GM21723 (cell line): Measurements from ENCODE around the gene RASSF7.
A peak's percentile ranks its signal among the peaks of the same experiment; 100 is the strongest.
"Not testable (repeated sequence)": the region's sequence is repeated elsewhere in the genome, so short reads cannot be mapped to it uniquely, and the experiment has no call there.

Experiments used
- ATAC-seq: cut with Tn5 transposase; IDR thresholded peaks from one replicate; pipeline ENCODE4 v1.9.1; 2021; ENCODE audit warnings: mild to moderate bottlenecking, moderate library complexity; ENCODE audit not compliant: unreplicated experiment

RASSF7 gene

GRCh38 chr11:565921-566509, 5.2 kb downstream of the RASSF7 start:
- ATAC-seq, result no peak

DNA sequence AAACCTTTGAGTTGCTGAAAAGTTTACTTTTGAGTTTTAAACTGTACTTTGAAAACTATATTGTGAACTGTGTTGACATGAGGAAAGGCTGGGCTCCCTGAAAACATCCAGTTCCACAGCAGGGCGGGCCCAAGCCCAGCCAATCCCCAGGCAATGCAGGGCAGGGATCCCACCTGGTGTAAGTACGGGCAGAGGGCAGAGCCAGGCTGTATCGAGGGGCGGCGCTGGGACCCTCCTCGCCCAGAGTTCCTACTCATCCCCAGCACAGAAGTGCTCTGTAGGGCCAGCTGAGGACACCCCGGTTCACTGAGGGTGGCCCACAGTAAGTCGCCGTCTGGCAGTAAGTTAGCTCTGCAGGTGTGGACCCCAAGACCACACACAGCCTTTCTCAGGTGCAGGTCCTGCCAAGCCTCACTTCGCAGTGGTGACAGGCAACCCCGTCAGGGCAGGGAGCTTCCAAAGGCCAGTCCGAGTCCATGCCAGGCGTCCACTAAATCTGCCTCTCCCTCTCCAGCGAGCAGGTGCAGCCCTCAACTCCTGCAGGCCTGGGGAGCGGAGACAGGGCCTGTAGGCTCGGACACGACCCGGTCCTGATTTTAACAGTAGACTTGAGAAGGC, 6.3 kb downstream of the RASSF7 start:
- ATAC-seq, result no peak

DNA sequence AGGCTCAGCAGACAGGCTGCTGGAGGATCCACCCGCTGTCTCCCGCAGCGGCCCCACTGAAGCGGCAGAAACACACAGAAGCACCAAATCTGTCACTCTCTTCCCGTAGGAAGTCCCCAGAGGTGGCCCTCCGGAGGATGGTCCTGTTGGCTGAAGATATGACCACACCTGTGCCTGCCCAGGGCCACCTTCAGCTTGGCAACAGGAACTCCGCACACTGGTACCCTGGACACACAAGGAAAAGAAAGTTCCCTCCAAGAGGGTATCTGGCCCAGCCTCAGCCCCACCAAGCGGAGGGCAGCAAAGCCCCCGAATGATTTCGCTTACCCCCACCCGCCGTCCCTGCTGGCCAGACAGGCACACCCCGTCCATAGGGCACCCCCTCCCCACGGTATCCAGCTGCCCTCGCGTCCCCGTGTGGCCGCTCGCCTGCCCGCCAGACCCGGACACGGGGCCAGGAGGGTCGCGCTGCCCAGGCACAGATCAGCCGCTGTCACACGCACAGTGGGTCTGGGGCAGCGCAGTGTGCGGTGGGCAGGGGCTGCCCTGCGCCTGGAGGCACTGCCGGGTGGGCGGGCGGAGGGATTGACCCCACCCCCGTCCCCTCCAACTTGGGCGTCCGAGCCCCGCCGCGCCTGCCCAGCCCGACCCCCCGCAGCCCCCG, 7.0 kb downstream of the RASSF7 start:
- ATAC-seq, result no peak

DNA sequence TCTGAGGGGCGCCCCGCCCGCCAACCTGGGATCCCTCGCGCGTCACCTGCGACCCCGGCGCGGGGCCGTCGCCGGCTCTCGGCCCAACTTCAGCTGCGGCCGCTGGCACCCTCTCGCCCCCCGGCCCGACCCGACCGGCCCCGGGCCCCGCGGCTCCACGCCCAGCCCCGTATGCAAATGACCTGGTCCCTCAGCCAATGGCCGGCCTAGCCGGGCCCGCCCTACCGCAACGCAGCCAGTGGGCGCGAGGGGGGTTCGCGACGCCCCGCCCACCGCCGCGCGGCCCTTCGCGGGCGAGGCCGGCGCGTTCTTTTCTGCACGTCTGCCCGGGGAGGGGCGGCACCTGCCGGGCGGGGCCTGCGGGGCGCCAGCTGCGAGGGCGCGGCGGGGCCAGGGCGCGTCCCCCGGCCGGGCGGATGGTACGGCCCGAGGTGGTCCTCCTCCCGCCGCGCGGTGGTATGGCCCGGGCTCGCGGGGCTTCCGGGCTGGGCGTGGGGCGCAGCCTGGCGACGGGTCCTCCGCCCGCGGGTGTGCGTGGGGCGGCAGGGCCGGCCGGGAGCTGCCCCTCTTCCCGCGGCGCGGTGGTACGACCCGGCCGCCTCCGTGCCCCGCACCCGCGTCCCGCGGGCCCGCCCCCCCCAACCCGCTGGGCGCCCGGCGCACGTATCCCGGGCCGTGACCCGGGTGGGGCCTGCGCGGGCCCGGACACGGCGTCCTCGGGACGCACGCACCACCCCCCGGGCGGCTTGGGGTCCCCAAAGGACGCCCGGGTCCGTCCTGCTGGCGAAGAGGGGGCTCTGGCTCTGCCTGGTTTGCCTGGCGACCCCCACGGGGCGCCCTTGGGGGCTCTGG, 7.8 kb downstream of the RASSF7 start:
- peak; percentile 86 for ATAC-seq

DNA sequence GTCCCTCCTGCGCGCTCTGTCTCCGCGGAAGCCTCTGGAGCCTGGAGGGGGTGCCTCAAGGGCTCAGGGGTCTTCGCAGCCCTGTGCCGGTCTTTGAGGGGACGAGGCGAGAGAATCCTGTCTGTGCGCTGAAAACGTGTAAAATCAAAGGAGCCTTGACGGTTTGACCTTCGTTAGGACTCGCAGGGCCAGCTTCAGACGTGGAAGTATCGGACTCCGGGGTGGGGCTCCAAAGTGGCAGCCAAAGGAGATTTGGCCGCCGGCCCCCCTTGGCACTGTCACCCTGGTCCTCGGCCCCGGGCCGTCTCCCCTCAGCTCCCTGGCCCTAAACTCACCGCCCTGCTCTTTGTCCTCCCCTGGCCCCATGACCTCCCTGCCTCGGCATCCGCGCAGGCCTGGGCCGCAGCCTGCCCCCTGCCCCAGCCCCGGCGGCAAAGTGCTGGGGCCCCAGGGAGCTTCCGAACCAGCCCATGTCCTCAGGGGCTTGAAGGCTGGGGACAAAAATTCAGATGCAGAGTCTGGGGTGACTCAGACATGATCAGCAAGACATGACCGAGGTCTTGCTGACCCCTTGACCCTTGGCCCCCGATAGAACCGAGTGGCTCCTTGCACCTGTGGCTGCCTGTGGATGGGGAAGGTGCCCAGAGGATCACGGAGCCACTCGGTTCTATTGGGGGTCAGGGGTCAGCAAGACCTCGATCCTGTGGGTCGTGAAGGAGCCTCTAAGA, 8.6 kb downstream of the RASSF7 start:
- ATAC-seq, result no peak

GRCh38 chr11:571802-572185, 11.0 kb downstream of the RASSF7 start:
- no peak for ATAC-seq

GRCh38 chr11:573146-573759, 12.5 kb downstream of the RASSF7 start:
- ATAC-seq, result no peak

DNA sequence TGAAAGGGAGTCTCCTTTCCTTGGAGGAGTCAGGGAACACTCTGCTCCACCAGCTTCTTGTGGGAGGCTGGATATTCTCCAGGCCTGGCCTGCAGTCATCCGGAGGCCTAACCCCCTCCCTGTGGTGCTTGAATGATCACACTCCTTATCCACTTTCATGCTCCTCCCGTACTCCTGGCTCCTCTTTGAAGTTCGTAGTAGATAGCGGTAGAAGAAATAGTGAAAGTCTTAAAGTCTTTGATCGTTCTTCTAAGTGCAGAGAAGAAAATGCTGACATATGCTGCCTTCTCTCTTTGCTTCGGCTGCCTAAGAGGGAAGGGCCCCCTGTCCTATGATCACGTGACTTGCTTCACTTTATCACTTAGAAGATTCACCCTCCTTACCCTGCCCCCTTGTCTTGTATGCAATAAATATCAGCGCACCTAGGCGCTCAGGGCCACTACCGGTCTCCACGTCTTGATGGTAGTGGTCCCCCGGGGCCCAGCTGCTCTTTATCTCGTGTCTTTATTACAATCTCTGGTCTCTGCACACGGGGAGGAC, 13.3 kb downstream of the RASSF7 start:
- not testable (repeated sequence) for ATAC-seq

DNA sequence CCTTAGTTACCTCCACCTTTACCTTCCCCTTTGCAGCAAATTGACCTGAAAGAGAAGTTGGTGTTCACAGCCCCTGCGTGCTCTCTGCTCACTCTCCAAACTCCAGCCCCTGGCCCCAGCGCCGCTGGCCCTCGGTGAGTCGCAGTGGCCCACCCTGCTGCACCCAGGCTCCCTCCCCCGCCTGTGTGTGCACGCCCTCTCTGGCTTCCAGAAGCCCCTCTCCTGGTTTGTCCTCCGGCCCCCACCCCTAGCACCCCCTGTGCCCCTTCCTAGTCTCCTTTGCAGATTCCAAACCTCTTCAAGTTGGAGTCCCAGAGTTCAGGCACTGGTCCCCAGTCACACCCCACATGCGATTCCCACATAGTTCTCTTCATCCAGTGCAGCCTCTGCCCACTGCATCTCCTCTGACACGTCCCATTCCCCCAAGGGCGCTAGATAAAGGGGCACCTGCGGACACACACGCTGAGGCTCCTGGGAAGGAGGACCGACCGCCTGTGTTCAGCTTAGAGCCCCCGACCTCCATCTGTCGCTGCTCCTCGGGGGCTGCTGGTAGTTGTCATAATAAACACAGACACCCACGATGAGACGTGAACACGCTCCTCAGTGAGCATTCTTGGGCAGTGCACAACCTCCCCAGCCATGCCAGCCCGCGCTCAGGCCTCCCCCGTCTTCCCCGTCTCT, 14.0 kb downstream of the RASSF7 start:
- peak; percentile 3 for ATAC-seq

DNA sequence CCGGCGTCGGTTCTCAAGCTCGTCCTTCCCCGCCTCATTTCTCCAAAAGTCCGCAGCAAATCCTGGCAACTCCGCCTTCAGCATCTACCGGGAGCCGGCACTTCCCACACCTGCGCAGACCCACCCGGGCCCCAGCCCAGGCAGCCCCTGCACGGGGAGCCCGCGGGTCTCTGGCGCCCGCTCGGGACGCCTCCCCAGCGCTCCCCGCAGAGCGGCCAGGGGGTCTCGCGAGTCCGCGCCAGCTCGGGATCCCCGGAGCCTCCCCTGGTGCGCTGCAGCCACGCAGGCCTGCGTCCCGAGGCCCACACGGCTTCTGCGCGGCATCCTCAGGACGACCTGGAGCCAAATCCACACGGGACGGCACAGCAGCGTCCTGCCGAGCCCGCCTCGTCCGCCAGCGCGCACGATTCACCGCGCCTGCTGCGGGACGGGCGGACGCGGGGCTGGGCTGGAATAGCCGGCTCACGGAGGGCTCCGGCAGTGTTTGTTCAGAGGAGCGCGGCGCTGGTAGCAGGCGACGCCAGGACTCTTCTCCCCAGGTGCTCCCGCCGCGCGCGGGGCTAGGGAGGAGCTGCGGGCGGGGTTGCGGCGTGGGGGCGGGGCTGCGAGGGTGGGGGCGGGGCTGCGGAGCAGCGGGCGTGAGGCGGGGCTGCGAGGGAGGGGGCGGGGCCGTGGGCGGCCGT, 14.7 kb downstream of the RASSF7 start:
- ATAC-seq, result peak; percentile 42

- ATAC-seq, result peak; percentile 80
Measured at GRCh38 chr11:575996-576768, 15.4 kb downstream of the RASSF7 start, which contains the start of gene PHRF1. Gene PHRF1, plus strand, starts transcription at chr11:576470. Its CDS starts 5,043 bp downstream, at chr11:581513.

- no peak for ATAC-seq
Measured at GRCh38 chr11:576811-577610, 16.2 kb downstream of the RASSF7 start.

DNA sequence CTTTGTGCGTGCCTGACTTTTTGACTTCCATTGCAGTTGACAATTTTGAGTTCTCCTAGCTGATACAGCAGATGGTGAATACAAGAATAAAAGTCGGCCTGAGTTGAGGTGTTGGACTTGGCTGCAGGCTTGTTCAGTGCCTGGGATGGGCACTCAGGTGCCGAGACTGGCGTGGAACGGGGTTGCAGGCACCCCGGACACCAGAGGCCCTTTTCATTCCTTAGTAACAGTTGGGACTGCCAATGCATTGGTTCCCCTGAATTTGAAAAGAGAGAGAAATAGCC, 16.8 kb downstream of the RASSF7 start:
- ATAC-seq, result no peak

DNA sequence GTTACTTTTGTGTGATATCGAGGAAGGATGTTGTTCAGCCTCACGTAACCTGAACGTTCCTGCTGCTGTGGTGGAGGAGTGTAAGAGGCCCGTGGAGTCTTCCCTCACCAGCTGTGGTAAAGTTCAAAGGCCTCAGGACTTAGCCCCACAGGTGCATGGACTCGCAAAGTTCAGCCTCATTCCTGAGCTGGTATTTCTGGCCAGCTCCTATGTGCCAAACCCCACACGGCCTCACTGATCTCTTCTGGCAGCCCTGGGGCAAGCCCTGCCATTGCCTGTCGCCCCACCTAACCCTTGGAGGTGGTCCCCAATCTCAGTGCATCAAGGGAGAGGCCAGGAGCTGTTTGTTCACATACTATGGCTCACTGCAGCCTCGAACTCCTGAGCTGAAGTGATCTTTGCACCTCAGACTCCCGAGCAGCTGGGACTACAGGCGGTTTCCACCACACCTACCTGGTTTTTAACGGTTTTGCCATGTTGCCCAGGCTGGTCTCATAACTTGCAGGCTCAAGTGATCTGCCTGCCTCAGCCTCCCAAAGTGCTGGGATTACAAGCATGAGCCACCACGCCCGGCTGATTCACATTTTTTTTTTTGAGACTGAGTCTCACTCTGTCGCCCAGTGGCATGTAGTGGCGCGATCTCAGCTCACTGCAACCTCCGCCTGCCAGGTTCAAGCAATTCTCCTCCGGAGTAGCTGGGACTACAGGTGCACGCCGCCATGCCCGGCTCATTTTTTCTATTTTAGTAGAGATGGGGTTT, 17.7 kb downstream of the RASSF7 start:
- no peak for ATAC-seq

DNA sequence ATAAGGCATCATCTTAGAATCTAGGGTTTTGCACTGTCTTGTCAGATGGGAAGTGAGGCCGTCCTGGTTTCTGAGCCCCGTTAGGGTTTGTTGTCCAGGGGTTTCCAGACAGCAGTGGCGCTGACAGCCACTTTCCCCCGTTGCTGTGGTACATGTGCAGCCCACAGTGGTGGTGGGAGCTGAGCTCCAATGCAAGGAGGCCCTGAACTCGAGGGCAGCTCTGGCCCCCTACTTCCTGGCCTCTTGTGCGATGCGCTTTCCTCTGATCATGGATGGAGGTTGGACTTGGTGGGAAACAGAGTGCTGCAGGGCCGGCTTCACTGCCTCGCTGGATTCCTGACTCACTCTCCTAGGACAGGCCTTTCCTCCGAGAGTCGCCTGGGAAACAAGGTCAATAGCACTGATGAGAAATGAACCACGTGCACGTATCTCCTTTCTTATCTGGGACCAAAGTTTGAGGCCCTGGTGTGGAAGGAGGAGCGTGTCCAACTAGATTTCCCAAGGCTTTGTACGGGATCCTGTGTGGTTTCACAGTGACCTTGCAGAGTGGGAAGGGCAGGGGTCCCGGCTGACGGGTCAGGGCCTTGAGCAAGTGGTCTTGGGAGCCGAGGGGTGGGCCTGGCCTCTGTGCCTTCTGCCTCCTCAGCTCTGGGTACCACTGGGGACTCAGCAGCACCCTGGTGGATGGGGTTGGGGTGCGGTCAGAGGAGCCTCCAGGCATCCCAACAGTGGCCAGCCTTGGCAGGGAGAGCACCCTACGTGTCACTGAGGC, 19.2 kb downstream of the RASSF7 start:
- no peak for ATAC-seq

- ATAC-seq, result no peak
Measured at GRCh38 chr11:581342-581741, 20.6 kb downstream of the RASSF7 start.
